ENCODE measurements around the gene WDFY4.

WDFY4 gene

GRCh38 chr10:48792687-48793096, 108.0 kb downstream of the WDFY4 start:
- in situ Hi-C loops (cut with HindIII; ENCODE audit: low pct_unique_long_range_greater_than_20kb, low sequenced_read_pairs), result no loop called here
- TF ChIP-seq JUND (IDR thresholded peaks at IDR 0.05; ENCODE audit: low read depth), result no peak
- DNase-seq (ENCODE audit: low read depth in 1 of 2, low spot score in 1 of 2), result no peak

GRCh38 chr10:48794074-48794473, 109.4 kb downstream of the WDFY4 start:
- in situ Hi-C loops (cut with HindIII; ENCODE audit: low pct_unique_long_range_greater_than_20kb, low sequenced_read_pairs), result no loop called here
- no peak for TF ChIP-seq JUND (IDR thresholded peaks at IDR 0.05; ENCODE audit: low read depth)

GRCh38 chr10:48796713-48797245, 112.1 kb downstream of the WDFY4 start:
- in situ Hi-C loops (cut with HindIII; ENCODE audit: low pct_unique_long_range_greater_than_20kb, low sequenced_read_pairs), result no loop called here
- no peak for DNase-seq (ENCODE audit: low read depth in 1 of 2, low spot score in 1 of 2)
- TF ChIP-seq JUND (IDR thresholded peaks at IDR 0.05; ENCODE audit: low read depth), result no peak

More at GRCh38 chr10:48794074-48794473, 109.4 kb downstream of the WDFY4 start:
- no peak for DNase-seq (ENCODE audit: low read depth in 1 of 2, low spot score in 1 of 2)

- TF ChIP-seq JUND (IDR thresholded peaks at IDR 0.05; ENCODE audit: low read depth), result no peak
- in situ Hi-C loops (cut with HindIII; ENCODE audit: low pct_unique_long_range_greater_than_20kb, low sequenced_read_pairs), result no loop called here
- DNase-seq (ENCODE audit: low read depth in 1 of 2, low spot score in 1 of 2), result no peak
These were observed 113.2 kb downstream of the WDFY4 start for GRCh38 chr10:48797830-48798229.

- DNase-seq (ENCODE audit: low read depth in 1 of 2, low spot score in 1 of 2), result no peak
- no peak for TF ChIP-seq JUND (IDR thresholded peaks at IDR 0.05; ENCODE audit: low read depth)
- in situ Hi-C loops (cut with HindIII; ENCODE audit: low pct_unique_long_range_greater_than_20kb, low sequenced_read_pairs), result no loop called here
These were observed 114.0 kb downstream of the WDFY4 start for GRCh38 chr10:48798481-48799254.

GRCh38 chr10:48799341-48800006, 114.8 kb downstream of the WDFY4 start:
- DNase-seq (ENCODE audit: low read depth in 1 of 2, low spot score in 1 of 2), result no peak
- no peak for TF ChIP-seq JUND (IDR thresholded peaks at IDR 0.05; ENCODE audit: low read depth)
- in situ Hi-C loops (cut with HindIII; ENCODE audit: low pct_unique_long_range_greater_than_20kb, low sequenced_read_pairs), result no loop called here

GRCh38 chr10:48800007-48800675, 115.5 kb downstream of the WDFY4 start:
- in situ Hi-C loops (cut with HindIII; ENCODE audit: low pct_unique_long_range_greater_than_20kb, low sequenced_read_pairs), result no loop called here
- DNase-seq (ENCODE audit: low read depth in 1 of 2, low spot score in 1 of 2), result no peak
- no peak for TF ChIP-seq JUND (IDR thresholded peaks at IDR 0.05; ENCODE audit: low read depth)

- TF ChIP-seq JUND (IDR thresholded peaks at IDR 0.05; ENCODE audit: low read depth), result no peak
- in situ Hi-C loops (cut with HindIII; ENCODE audit: low pct_unique_long_range_greater_than_20kb, low sequenced_read_pairs), result no loop called here
- no peak for DNase-seq (ENCODE audit: low read depth in 1 of 2, low spot score in 1 of 2)
These were observed 116.3 kb downstream of the WDFY4 start for GRCh38 chr10:48801001-48801421.

GRCh38 chr10:48802611-48803071, 118.0 kb downstream of the WDFY4 start:
- in situ Hi-C loops (cut with HindIII; ENCODE audit: low pct_unique_long_range_greater_than_20kb, low sequenced_read_pairs), result no loop called here
- no peak for TF ChIP-seq JUND (IDR thresholded peaks at IDR 0.05; ENCODE audit: low read depth)
- no peak for DNase-seq (ENCODE audit: low read depth in 1 of 2, low spot score in 1 of 2)

GRCh38 chr10:48803801-48804584, 119.3 kb downstream of the WDFY4 start:
- TF ChIP-seq JUND (IDR thresholded peaks at IDR 0.05; ENCODE audit: low read depth), result no peak
- DNase-seq (ENCODE audit: low read depth in 1 of 2, low spot score in 1 of 2), result no peak
- in situ Hi-C loops (cut with HindIII; ENCODE audit: low pct_unique_long_range_greater_than_20kb, low sequenced_read_pairs), result no loop called here

- peak in 1 of 2 experiments; percentile 62 for DNase-seq (ENCODE audit: low read depth in 1 of 2, low spot score in 1 of 2)
- in situ Hi-C loops (cut with HindIII; ENCODE audit: low pct_unique_long_range_greater_than_20kb, low sequenced_read_pairs), result no loop called here
- TF ChIP-seq JUND (IDR thresholded peaks at IDR 0.05; ENCODE audit: low read depth), result no peak
These were observed 120.1 kb downstream of the WDFY4 start for GRCh38 chr10:48804740-48805182.

GRCh38 chr10:48805411-48805810, 120.7 kb downstream of the WDFY4 start:
- no peak for TF ChIP-seq JUND (IDR thresholded peaks at IDR 0.05; ENCODE audit: low read depth)
- DNase-seq (ENCODE audit: low read depth in 1 of 2, low spot score in 1 of 2), result peak in 1 of 2 experiments; percentile 63
- in situ Hi-C loops (cut with HindIII; ENCODE audit: low pct_unique_long_range_greater_than_20kb, low sequenced_read_pairs), result no loop called here

Measured in T47D (cell line).